ENCODE data around the gene CLPTM1L.

Gene CLPTM1L

DNA sequence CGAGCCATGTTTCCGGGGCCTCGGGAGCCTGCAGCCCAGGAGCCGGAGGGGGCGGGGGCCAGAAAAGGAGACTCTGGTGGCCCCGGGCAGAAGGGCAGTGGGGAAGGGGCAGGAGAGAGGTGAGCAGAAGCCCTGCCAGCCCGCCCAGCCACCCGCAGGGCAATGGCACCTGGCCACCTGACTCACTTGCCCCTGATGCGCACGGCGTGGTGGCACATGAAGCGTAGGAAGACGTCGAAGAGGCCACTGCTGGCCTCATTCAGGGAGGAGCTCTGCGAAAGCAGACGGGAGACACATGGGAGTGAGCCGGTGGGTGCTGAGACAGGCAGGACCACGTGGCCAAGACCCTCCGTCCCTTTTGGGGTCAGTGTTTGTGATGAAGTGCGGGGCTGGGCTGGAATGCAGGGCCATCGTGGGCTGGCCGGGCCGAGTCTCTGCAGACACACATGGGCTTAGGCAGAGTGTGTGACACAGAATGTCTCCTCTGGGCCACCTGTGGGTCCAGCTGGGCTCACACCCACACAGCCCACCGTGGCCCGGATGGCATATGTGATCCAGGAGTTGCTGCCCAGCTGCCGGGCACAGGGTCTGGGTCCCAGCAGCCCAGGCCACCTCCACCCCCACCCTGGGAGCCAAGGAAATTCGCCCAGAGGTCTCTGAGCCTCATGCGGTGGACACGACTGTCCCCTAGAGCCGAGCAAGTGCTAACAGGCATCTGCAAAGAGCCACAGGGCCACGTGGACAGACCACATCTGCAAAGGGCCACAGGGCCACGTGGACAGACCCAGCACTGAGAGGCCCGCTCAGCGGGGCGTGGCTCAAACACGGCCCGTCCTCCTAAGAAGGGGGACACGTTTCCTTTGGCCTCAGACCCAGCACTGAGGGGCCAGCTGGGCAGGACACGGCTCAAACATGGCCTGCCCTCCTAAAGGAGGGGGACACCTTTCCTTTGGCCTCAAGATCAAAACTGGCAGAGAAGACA lies 73.7 kb downstream of the CLPTM1L start:
- DNase-seq: no peak

DNA sequence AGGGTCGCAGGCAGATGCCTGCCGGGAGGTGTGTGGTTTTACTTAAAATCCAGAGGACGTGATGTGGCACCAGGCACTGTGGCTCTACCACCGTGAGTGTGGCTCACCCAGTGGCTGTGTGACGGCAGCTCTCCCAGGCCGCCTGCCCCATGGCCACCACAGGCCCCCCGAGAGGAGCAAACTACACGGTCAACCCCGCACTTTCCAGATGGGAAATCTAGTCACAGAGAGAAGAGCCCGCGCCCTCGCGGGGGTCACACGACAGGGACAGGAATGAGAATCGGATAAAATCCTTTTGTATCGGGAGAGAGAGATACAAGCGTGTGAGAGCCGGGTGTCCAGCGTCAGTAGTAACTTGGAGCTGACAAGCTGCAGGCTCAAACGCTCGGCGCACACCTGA lies 74.5 kb downstream of the CLPTM1L start:
- DNase-seq: no peak

DNA sequence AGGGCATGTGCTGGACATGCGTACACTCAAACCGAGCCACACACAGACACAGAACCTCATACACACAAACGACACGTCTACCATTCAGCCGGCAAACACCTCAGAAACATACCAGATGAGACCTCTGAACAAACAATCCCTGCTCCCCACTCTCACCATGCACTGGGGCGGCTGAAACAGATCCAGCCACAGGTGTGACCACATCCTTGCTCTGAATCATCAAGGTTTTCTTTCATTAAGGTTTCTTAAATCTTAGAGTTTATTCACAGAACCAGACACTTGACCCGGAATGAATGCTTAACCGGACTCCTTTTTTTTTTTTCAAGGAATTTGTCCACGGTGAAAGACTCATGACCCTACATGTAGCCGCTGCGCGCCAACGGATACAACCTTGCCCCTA lies 76.2 kb downstream of the CLPTM1L start:
- DNase-seq: peak; percentile 63

- DNase-seq: no peak
Observed at GRCh38 chr5:1268056-1268455, 76.8 kb downstream of the CLPTM1L start.

Measured in activated CD8-positive, alpha-beta memory T cell treated with anti-CD3 and anti-CD28 coated beads, Interleukin-2, amount 50 U/mL, for 48 hours (primary cell).